GM21576 (cell line): Measurements from ENCODE around the gene MUC6.

Experiments
- ATAC-seq: cut with Tn5 transposase; IDR thresholded peaks from one replicate; pipeline ENCODE4 v1.9.1; 2021; ENCODE audit warnings: mild to moderate bottlenecking, moderate library complexity; ENCODE audit not compliant: unreplicated experiment

Gene MUC6

GRCh38 chr11:1073261-1073724, 36.8 kb upstream of the MUC6 start:
- no peak for ATAC-seq

- ATAC-seq: no peak
Observed at GRCh38 chr11:1072821-1073231, 36.3 kb upstream of the MUC6 start.

GRCh38 chr11:1072116-1072820, 35.8 kb upstream of the MUC6 start:
- ATAC-seq: no peak

- no peak for ATAC-seq
Observed at GRCh38 chr11:1071571-1072115, 35.1 kb upstream of the MUC6 start.

GRCh38 chr11:1070594-1071462, 34.3 kb upstream of the MUC6 start:
- no peak for ATAC-seq

- ATAC-seq: no peak
Observed at GRCh38 chr11:1069740-1070139, 33.2 kb upstream of the MUC6 start.

GRCh38 chr11:1067812-1068496, 31.4 kb upstream of the MUC6 start:
- ATAC-seq: no peak

GRCh38 chr11:1064167-1064566, 27.6 kb upstream of the MUC6 start:
- ATAC-seq: no peak

GRCh38 chr11:1062075-1062820, 25.7 kb upstream of the MUC6 start:
- ATAC-seq: no peak

- no peak for ATAC-seq
Observed at GRCh38 chr11:1060852-1061616, 24.5 kb upstream of the MUC6 start.

- ATAC-seq: no peak
Observed at GRCh38 chr11:1060410-1060809, 23.9 kb upstream of the MUC6 start.

GRCh38 chr11:1059759-1060158, 23.2 kb upstream of the MUC6 start:
- no peak for ATAC-seq

GRCh38 chr11:1057806-1058205, 21.3 kb upstream of the MUC6 start:
- no peak for ATAC-seq

- ATAC-seq: no peak
Observed at GRCh38 chr11:1055990-1056771, 19.7 kb upstream of the MUC6 start.

GRCh38 chr11:1055109-1055703, 18.7 kb upstream of the MUC6 start:
- ATAC-seq: no peak

- no peak for ATAC-seq
Observed at GRCh38 chr11:1054143-1055108, 17.9 kb upstream of the MUC6 start.

- ATAC-seq: no peak
Observed at GRCh38 chr11:1053121-1053901, 16.8 kb upstream of the MUC6 start.
